Measurements from ENCODE around the gene PRKN.

Gene PRKN

GRCh38 chr6:161379834-161380582 lies 1347.6 kb downstream of the PRKN start:
- TF ChIP-seq CTCF (IDR thresholded peaks at IDR 0.05; ENCODE audit: low read length) (no peak), EZH2phosphoT487 (IDR thresholded peaks at IDR 0.05; ENCODE audit: low read length) (no peak), EZH2 (optimal IDR thresholded peaks at IDR 0.05; ENCODE audit: low read depth, low read length) (no peak)
- Histone ChIP-seq H3K36me3 (replicated peaks; ENCODE audit: insufficient read depth, low read length) (no peaks in the 10 kb centered on the region), H3K4me1 (ENCODE audit: low read length) (no peaks in the 10 kb centered on the region), H3K4me3 (ENCODE audit: low read length) (no peak overlapping the region), H3K9me3 (replicated peaks; ENCODE audit: insufficient read depth, low read length) (no peaks in the 10 kb centered on the region), H3K4me2 (ENCODE audit: low read depth, low read length) (no peak overlapping the region), H4K20me1 (ENCODE audit: insufficient read depth, low read length) (no peaks in the 10 kb centered on the region), H3F3A (ENCODE audit: insufficient read depth, low read length) (no peaks in the 10 kb centered on the region), H3K27me3 (replicated peaks; ENCODE audit: insufficient read depth, low read length) (no peaks in the 10 kb centered on the region), H3K9ac (ENCODE audit: low read length) (no peak overlapping the region), H3K79me2 (ENCODE audit: low read length) (no peaks in the 10 kb centered on the region), H2AFZ (ENCODE audit: low read length) (no peak overlapping the region), H3K9me2 (replicated peaks; ENCODE audit: insufficient read depth, low read length) (no peaks in the 10 kb centered on the region), H3K27ac (ENCODE audit: low read length) (no peak overlapping the region)
- no peak for DNase-seq

GRCh38 chr6:161378115-161378514 lies 1349.5 kb downstream of the PRKN start:
- Histone ChIP-seq H3K36me3 (replicated peaks; ENCODE audit: insufficient read depth, low read length) (no peaks in the 10 kb centered on the region), H3F3A (ENCODE audit: insufficient read depth, low read length) (no peaks in the 10 kb centered on the region), H4K20me1 (ENCODE audit: insufficient read depth, low read length) (no peaks in the 10 kb centered on the region), H3K4me1 (ENCODE audit: low read length) (no peaks in the 10 kb centered on the region), H3K27me3 (replicated peaks; ENCODE audit: insufficient read depth, low read length) (no peaks in the 10 kb centered on the region), H3K9me2 (replicated peaks; ENCODE audit: insufficient read depth, low read length) (no peaks in the 10 kb centered on the region), H3K9me3 (replicated peaks; ENCODE audit: insufficient read depth, low read length) (no peaks in the 10 kb centered on the region), H3K4me2 (ENCODE audit: low read depth, low read length) (no peak overlapping the region), H3K4me3 (ENCODE audit: low read length) (no peak overlapping the region), H3K79me2 (ENCODE audit: low read length) (no peaks in the 10 kb centered on the region), H2AFZ (ENCODE audit: low read length) (no peak overlapping the region), H3K27ac (ENCODE audit: low read length) (no peak overlapping the region), H3K9ac (ENCODE audit: low read length) (no peak overlapping the region)
- TF ChIP-seq EZH2phosphoT487 (IDR thresholded peaks at IDR 0.05; ENCODE audit: low read length) = no peak
- TF ChIP-seq EZH2 (optimal IDR thresholded peaks at IDR 0.05; ENCODE audit: low read depth, low read length) = no peak
- no peak for TF ChIP-seq CTCF (IDR thresholded peaks at IDR 0.05; ENCODE audit: low read length)
- DNase-seq = no peak

GRCh38 chr6:161377116-161377515 lies 1350.5 kb downstream of the PRKN start:
- Histone ChIP-seq H2AFZ (ENCODE audit: low read length) (no peak overlapping the region), H3K9me3 (replicated peaks; ENCODE audit: insufficient read depth, low read length) (no peaks in the 10 kb centered on the region), H3K36me3 (replicated peaks; ENCODE audit: insufficient read depth, low read length) (no peaks in the 10 kb centered on the region), H3K79me2 (ENCODE audit: low read length) (no peaks in the 10 kb centered on the region), H4K20me1 (ENCODE audit: insufficient read depth, low read length) (no peaks in the 10 kb centered on the region), H3K4me1 (ENCODE audit: low read length) (no peaks in the 10 kb centered on the region), H3K27me3 (replicated peaks; ENCODE audit: insufficient read depth, low read length) (no peaks in the 10 kb centered on the region), H3K9ac (ENCODE audit: low read length) (no peak overlapping the region), H3K4me2 (ENCODE audit: low read depth, low read length) (no peak overlapping the region), H3K27ac (ENCODE audit: low read length) (no peak overlapping the region), H3K4me3 (ENCODE audit: low read length) (no peak overlapping the region), H3F3A (ENCODE audit: insufficient read depth, low read length) (no peaks in the 10 kb centered on the region), H3K9me2 (replicated peaks; ENCODE audit: insufficient read depth, low read length) (no peaks in the 10 kb centered on the region)
- no peak for TF ChIP-seq EZH2phosphoT487 (IDR thresholded peaks at IDR 0.05; ENCODE audit: low read length)
- TF ChIP-seq EZH2 (optimal IDR thresholded peaks at IDR 0.05; ENCODE audit: low read depth, low read length) = no peak
- no peak for TF ChIP-seq CTCF (IDR thresholded peaks at IDR 0.05; ENCODE audit: low read length)
- no peak for DNase-seq
